Pancreas (tissue), 10 donors: ENCODE results near the gene MXRA7. TPM values are rescaled to one million over a fixed set of nuclear protein-coding genes. Genes with fewer than 3 reads are reported as not detected.

Experiments
- ATAC-seq, 4 donors: fragments of 200-7000 bp; cut with Tn5 transposase; one replicate each; pipeline versions ENCODE4 v1.8.0 to v1.9.1; 2020; ENCODE audit warnings: mild to moderate bottlenecking in 4 of 4, moderate library complexity in 4 of 4
- DNase-seq, 6 donors: peaks; one replicate each; pipeline ENCODE4 v3.0.0-alpha.2; 2020
- FAIRE-seq: peaks from 2 replicates; lab custom pipeline; 2012; peaks lifted over from hg19 to GRCh38; lab: Jason Lieb, UNC
- H3K27ac ChIP-seq, 4 donors: fragments of 200-600 bp; sonication (generic); 1 replicate in 3 of 4; 2 replicates in 1 of 4; pipeline versions ENCODE4 v1.5.0 to v1.8.0; 2020
- H3K27me3 ChIP-seq, 4 donors: fragments of 200-600 bp; one replicate each; pipeline ENCODE4 v1.8.0; 2021
- H3K36me3 ChIP-seq, 3 donors: fragments of 200-600 bp; sonication (generic) in 1 of 3; one replicate each; pipeline versions ENCODE4 v1.5.0 to v1.8.0; 2020 to 2021
- H3K4me1 ChIP-seq, 3 donors: fragments of 200-600 bp; one replicate each; pipeline ENCODE4 v1.8.0; 2021
- H3K4me3 ChIP-seq, 4 donors: fragments of 200-600 bp; sonication (generic) in 2 of 4; one replicate each; pipeline versions ENCODE4 v1.5.0 to v1.8.0; 2020 to 2021
- H3K9me3 ChIP-seq, 4 donors: fragments of 200-600 bp; one replicate each; pipeline ENCODE4 v1.8.0; 2021
- CTCF ChIP-seq, 4 donors: fragments of 200-600 bp; sonication (generic) in 3 of 4; IDR thresholded peaks; one replicate each; pipeline versions ENCODE4 v1.5.0 to v1.8.0; 2021; ENCODE audit warnings: antibody characterized with exemption in 4 of 4
- WGBS, 2 donors: extraction: QIAGEN DNeasy Blood & Tissue Kit; methylation state at CpG; one replicate each; pipeline ENCODE4 v1.1.7; 2013; 5-methylcytosine and 5-hydroxymethylcytosine counted together
- intact Hi-C, 3 donors: fragments of 100-400 bp; cut with DNase I; formaldehyde crosslinking; loops; one replicate each; pipeline versions ENCODE4 v1.11.1 to v1.14.2; 2022
- polyA plus RNA-seq, 2 donors: library from polyadenylated mRNA; stranded (reverse); fragments of 200-250 nt; gene quantifications; one replicate each; pipeline ENCODE4 v1.2.3, GENCODE V29; 2013
- total RNA-seq, 6 donors: library from RNA; stranded (reverse); fragmentation: NEBNext Ultra II Directional in 4 of 6; extraction: Animal tissue kit (Norgen Biotek cat#: 25700) in 4 of 6; gene quantifications; one replicate each; pipeline versions ENCODE4 v1.2.1 to v1.2.4, GENCODE V29; 2021 to 2023
- donor health status: healthy with polysubstance abuse.
- donor health status: DM: no; HTN: no; CAD: no; lungs with moderate emphysema.
- donor health status: DM: no; HTN: no; CAD: no.
- donor health status: control.
- donor health status: control.
- donor health status: Bipolar disorder and iron deficiency.
- donor health status: DM: yes; HTN: yes; CAD: no.
- donor health status: DM: no; HTN: no; CAD: no.
- donor health status: DM: no; HTN: no; CAD: no.
- donor health status: DM: yes; HTN: yes; CAD: no.

MXRA7 gene
- total and polyA plus RNA-seq, 8 donors = 32.0 to 137 (median 44.7) TPM

GRCh38 chr17:76678330-76678729, 32.4 kb downstream of the MXRA7 start:
- H3K4me1 ChIP-seq = no peaks in the 10 kb centered on the region
- no peaks in the 10 kb centered on the region for H3K9me3 ChIP-seq
- TF ChIP-seq CTCF (IDR thresholded peaks at IDR 0.05) = no peak
- FAIRE-seq = no peak
- no peak overlapping the region for H3K27ac ChIP-seq
- peak in 1 of 4 donors; percentile 33 for ATAC-seq
- intact Hi-C loops = no loop called here
- no peaks in the 10 kb centered on the region for H3K36me3 ChIP-seq
- H3K27me3 ChIP-seq = no peaks in the 10 kb centered on the region
- no peak overlapping the region for H3K4me3 ChIP-seq
- DNase-seq = no peak
- WGBS, 2 donors = 79% methylated on average over 12 of the region's 12 CpGs

- no peaks in the 10 kb centered on the region for H3K9me3 ChIP-seq
- no peak overlapping the region for H3K4me3 ChIP-seq
- FAIRE-seq = no peak
- no peak for DNase-seq
- H3K4me1 ChIP-seq = peaks cover 0 to 5% (median 3%) of the 10 kb centered on the region in 3 donors
- no peaks in the 10 kb centered on the region for H3K27me3 ChIP-seq
- intact Hi-C loops = no loop called here
- TF ChIP-seq CTCF (IDR thresholded peaks at IDR 0.05) = no peak
- H3K36me3 ChIP-seq = no peaks in the 10 kb centered on the region
- no peak overlapping the region for H3K27ac ChIP-seq
- no peak for ATAC-seq
- WGBS, 2 donors = 91 to 93% methylated on average over 16 of the region's 16 CpGs
These were observed 33.4 kb downstream of the MXRA7 start for GRCh38 chr17:76677406-76677805.

- Histone ChIP-seq H3K27me3 (no peaks in the 10 kb centered on the region), H3K36me3 (no peaks in the 10 kb centered on the region), H3K9me3 (no peaks in the 10 kb centered on the region), H3K27ac (no peak overlapping the region), H3K4me1 (peaks cover 0 to 7% (median 3%) of the 10 kb centered on the region in 3 donors), H3K4me3 (no peak overlapping the region)
- intact Hi-C loops = no loop called here
- DNase-seq (no peak), ATAC-seq (no peak), FAIRE-seq (no peak)
- no peak for TF ChIP-seq CTCF (IDR thresholded peaks at IDR 0.05)
- WGBS, 2 donors = 77 to 93% methylated on average over 6 of the region's 6 CpGs
These were observed 34.1 kb downstream of the MXRA7 start for GRCh38 chr17:76676629-76677028.

GRCh38 chr17:76675648-76676047, 35.1 kb downstream of the MXRA7 start:
- intact Hi-C loops = no loop called here
- no peaks in the 10 kb centered on the region for H3K9me3 ChIP-seq
- H3K36me3 ChIP-seq = no peaks in the 10 kb centered on the region
- FAIRE-seq (no peak), ATAC-seq (no peak), DNase-seq (no peak)
- H3K27me3 ChIP-seq = no peaks in the 10 kb centered on the region
- H3K27ac ChIP-seq = no peak overlapping the region
- H3K4me1 ChIP-seq = peaks cover 7 to 13% (median 12%) of the 10 kb centered on the region in 3 donors
- H3K4me3 ChIP-seq = no peak overlapping the region
- WGBS, 2 donors = 89 to 94% methylated on average over 6 of the region's 6 CpGs
- TF ChIP-seq CTCF (IDR thresholded peaks at IDR 0.05) = no peak

- FAIRE-seq (no peak), DNase-seq (no peak), ATAC-seq (no peak)
- H3K27ac ChIP-seq = no peak overlapping the region
- H3K9me3 ChIP-seq = no peaks in the 10 kb centered on the region
- H3K4me1 ChIP-seq = peaks cover 18 to 20% (median 18%) of the 10 kb centered on the region in 3 donors
- WGBS, 2 donors = 96 to 98% methylated on average over 5 of the region's 5 CpGs
- no peaks in the 10 kb centered on the region for H3K36me3 ChIP-seq
- H3K27me3 ChIP-seq = no peaks in the 10 kb centered on the region
- no peak overlapping the region for H3K4me3 ChIP-seq
- intact Hi-C loops = no loop called here
- no peak for TF ChIP-seq CTCF (IDR thresholded peaks at IDR 0.05)
These were observed 36.2 kb downstream of the MXRA7 start for GRCh38 chr17:76674600-76674999.
